HEK293T (cell line): ENCODE results near the gene ITGAX.

ENCODE experiments used
- CTCF ChIA-PET: fragments of 350-600 bp; formaldehyde crosslinking; extraction: SDS; loops from one replicate; lab custom pipeline; 2021; ENCODE audit warnings: antibody characterized with exemption, inconsistent platforms; lab: Yijun Ruan, JAX
- POLR2A ChIA-PET: fragments of 350-600 bp; formaldehyde crosslinking; extraction: SDS; loops from one replicate; lab custom pipeline; 2020; ENCODE audit warnings: antibody characterized with exemption, inconsistent platforms; lab: Yijun Ruan, JAX
- DNase-seq: peaks from one replicate; pipeline ENCODE4 v3.0.0; 2012; ENCODE audit warnings: mixed read lengths; ENCODE audit errors: extremely low spot score
- ARNT ChIP-seq: fragments of 450-650 bp; IDR thresholded peaks from 2 replicates; pipeline ENCODE4 v1.6.1; 2017; ENCODE audit warnings: mild to moderate bottlenecking
- BHLHE40 ChIP-seq: fragments of 450-650 bp; IDR thresholded peaks from 2 replicates; pipeline ENCODE4 v1.6.1; 2016; ENCODE audit warnings: mild to moderate bottlenecking, moderate library complexity, borderline replicate concordance
- CTBP1 ChIP-seq: fragments of 450-650 bp; IDR thresholded peaks from 2 replicates; pipeline ENCODE4 v1.6.1; 2016; ENCODE audit warnings: borderline replicate concordance
- ELF4 ChIP-seq: fragments of 450-650 bp; IDR thresholded peaks from 2 replicates; pipeline ENCODE4 v1.6.1; 2017; ENCODE audit warnings: antibody characterized with exemption
- FOXA1 ChIP-seq: fragments of 450-650 bp; IDR thresholded peaks from 2 replicates; pipeline ENCODE4 v1.6.1; 2016; ENCODE audit warnings: mild to moderate bottlenecking
- FOXK2 ChIP-seq: fragments of 450-650 bp; IDR thresholded peaks from 2 replicates; pipeline ENCODE4 v1.6.1; 2016; ENCODE audit warnings: mild to moderate bottlenecking
- FOXM1 ChIP-seq: fragments of 450-650 bp; IDR thresholded peaks from 2 replicates; pipeline ENCODE4 v1.6.1; 2017; ENCODE audit warnings: mild to moderate bottlenecking, borderline replicate concordance
- HDGF ChIP-seq: fragments of 450-650 bp; IDR thresholded peaks from 2 replicates; pipeline ENCODE4 v1.6.1; 2017; ENCODE audit warnings: antibody characterized with exemption, borderline replicate concordance
- L3MBTL2 ChIP-seq: fragments of 450-650 bp; conservative IDR thresholded peaks from 2 replicates; pipeline ENCODE4 v1.6.1; 2016; ENCODE audit warnings: mild to moderate bottlenecking
- LEF1 ChIP-seq: fragments of 450-650 bp; IDR thresholded peaks from 2 replicates; pipeline ENCODE4 v1.6.1; 2017; ENCODE audit warnings: mild to moderate bottlenecking, borderline replicate concordance
- NFRKB ChIP-seq: fragments of 450-650 bp; IDR thresholded peaks from 2 replicates; pipeline ENCODE4 v1.6.1; 2016; ENCODE audit warnings: mild to moderate bottlenecking, moderate library complexity
- PKNOX1 ChIP-seq: fragments of 450-650 bp; IDR thresholded peaks from 2 replicates; pipeline ENCODE4 v1.6.1; 2016
- SP1 ChIP-seq: fragments of 450-650 bp; IDR thresholded peaks from 2 replicates; pipeline ENCODE4 v1.6.1; 2017
- SUZ12 ChIP-seq: fragments of 450-650 bp; IDR thresholded peaks from 2 replicates; pipeline ENCODE4 v1.6.1; 2016; ENCODE audit warnings: mild to moderate bottlenecking
- TARDBP ChIP-seq: fragments of 450-650 bp; IDR thresholded peaks from 2 replicates; pipeline ENCODE4 v1.6.1; 2016
- ZNF384 ChIP-seq: fragments of 450-650 bp; IDR thresholded peaks from 2 replicates; pipeline ENCODE4 v1.6.1; 2016

Gene ITGAX

GRCh38 chr16:31376705-31377104, 21.7 kb downstream of the ITGAX start:
- CTCF ChIA-PET, result no interaction called here

DNA sequence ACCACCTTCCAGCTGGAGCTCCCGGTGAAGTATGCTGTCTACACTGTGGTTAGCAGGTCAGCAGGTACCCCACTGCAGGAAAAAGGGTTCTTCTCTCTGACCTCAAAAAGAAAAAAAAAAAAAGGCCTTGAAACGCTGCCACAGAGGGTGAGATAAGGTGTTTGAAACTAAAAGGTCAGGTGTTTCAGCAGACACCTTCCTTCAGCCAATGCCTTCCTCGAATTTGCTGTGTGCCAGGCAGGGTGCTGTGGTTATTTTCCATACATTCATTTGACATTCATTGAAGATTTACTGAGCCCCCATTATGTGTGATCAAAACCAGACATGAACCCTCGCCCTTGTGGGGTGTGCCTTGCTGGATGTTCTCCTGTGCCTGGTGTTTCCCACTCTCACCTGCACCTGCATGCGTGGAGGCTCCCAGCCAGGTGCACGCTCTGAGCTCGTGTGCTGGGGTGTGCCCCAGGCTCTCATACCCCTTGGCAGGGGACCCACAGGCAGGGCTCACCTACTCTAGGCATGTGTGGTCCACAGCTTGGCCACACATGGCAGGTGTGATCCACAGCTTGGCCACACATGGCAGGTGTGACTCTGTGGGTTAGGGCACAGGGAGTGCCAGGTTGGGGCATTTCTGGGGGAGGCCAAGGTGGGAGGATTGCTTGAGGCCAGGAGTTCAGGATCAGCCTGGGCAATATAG, 22.4 kb downstream of the ITGAX start:
- CTCF ChIA-PET, result no interaction called here
- no peak for TF ChIP-seq ARNT
- no peak for TF ChIP-seq ELF4
- no peak for TF ChIP-seq NFRKB
- TF ChIP-seq TARDBP, result no peak
- no peak for TF ChIP-seq L3MBTL2
- no peak for TF ChIP-seq SP1
- TF ChIP-seq SUZ12, result no peak
- no peak for TF ChIP-seq FOXK2
- TF ChIP-seq ZNF384, result no peak
- no peak for TF ChIP-seq HDGF
- no peak for TF ChIP-seq CTBP1
- TF ChIP-seq FOXM1, result no peak
- no peak for TF ChIP-seq LEF1
- TF ChIP-seq FOXA1, result no peak
- TF ChIP-seq PKNOX1, result no peak
- DNase-seq, result no peak
- POLR2A ChIA-PET, result no interaction called here

More at GRCh38 chr16:31376705-31377104, 21.7 kb downstream of the ITGAX start:
- POLR2A ChIA-PET, result no interaction called here
- DNase-seq, result no peak
- TF ChIP-seq TARDBP, result no peak
- no peak for TF ChIP-seq L3MBTL2
- TF ChIP-seq LEF1, result no peak
- TF ChIP-seq FOXK2, result no peak
- no peak for TF ChIP-seq ELF4
- TF ChIP-seq SP1, result no peak
- no peak for TF ChIP-seq FOXA1
- no peak for TF ChIP-seq ZNF384
- no peak for TF ChIP-seq CTBP1
- no peak for TF ChIP-seq BHLHE40
- TF ChIP-seq SUZ12, result no peak
- TF ChIP-seq ARNT, result no peak
- no peak for TF ChIP-seq PKNOX1
- TF ChIP-seq HDGF, result no peak
- no peak for TF ChIP-seq FOXM1
- TF ChIP-seq NFRKB, result no peak

- TF ChIP-seq NFRKB (no peak), PKNOX1 (no peak)
- no peak for DNase-seq
- POLR2A ChIA-PET, result interaction anchor here (0.6 kb wide), 1 partner anchor 622 kb away, joined by 3 read pairs; no protein-coding TSS in a partner anchor
- CTCF ChIA-PET, result no interaction called here
Observed at GRCh38 chr16:31380201-31380600, 25.2 kb downstream of the ITGAX start.

DNA sequence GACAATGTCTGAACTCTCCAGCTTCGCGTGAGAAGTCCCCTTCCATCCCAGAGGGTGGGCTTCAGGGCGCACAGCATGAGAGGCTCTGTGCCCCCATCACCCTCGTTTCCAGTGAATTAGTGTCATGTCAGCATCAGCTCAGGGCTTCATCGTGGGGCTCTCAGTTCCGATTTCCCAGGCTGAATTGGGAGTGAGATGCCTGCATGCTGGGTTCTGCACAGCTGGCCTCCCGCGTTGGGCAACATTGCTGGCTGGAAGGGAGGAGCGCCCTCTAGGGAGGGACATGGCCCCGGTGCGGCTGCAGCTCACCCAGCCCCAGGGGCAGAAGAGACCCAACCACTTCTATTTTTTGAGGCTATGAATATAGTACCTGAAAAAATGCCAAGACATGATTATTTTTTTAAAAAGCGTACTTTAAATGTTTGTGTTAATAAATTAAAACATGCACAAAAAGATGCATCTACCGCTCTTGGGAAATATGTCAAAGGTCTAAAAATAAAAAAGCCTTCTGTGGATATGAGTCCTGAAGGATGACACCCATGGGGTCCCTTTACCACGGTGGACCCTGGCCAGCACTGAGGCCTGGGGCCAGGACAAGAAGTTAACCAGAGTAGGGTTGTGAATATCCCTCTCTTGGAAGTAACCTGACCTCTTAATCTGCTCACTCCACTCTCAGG, 27.6 kb downstream of the ITGAX start:
- POLR2A ChIA-PET, result no interaction called here
- peak; percentile 85 for DNase-seq
- TF ChIP-seq LEF1 (no peak), FOXK2 (no peak), SP1 (no peak), ELF4 (no peak), SUZ12 (no peak), ARNT (no peak), TARDBP (no peak), BHLHE40 (no peak), CTBP1 (no peak), ZNF384 (no peak), PKNOX1 (no peak), FOXM1 (no peak), L3MBTL2 (no peak)
- CTCF ChIA-PET, result interaction anchor here (0.6 to 1.0 kb wide), 3 partner anchors 10 to 398 kb away, joined by 3 read pairs; partner anchors contain the start of gene HSD3B7

GRCh38 chr16:31385680-31386079, 30.7 kb downstream of the ITGAX start:
- DNase-seq, result no peak
- CTCF ChIA-PET, result interaction anchor here (1.2 kb wide), 1 partner anchor 57 kb away, joined by 3 read pairs; the partner anchor contains the start of gene ZNF843
- POLR2A ChIA-PET, result no interaction called here
- no peak for TF ChIP-seq ARNT
- TF ChIP-seq FOXM1, result no peak
- TF ChIP-seq NFRKB, result no peak
- no peak for TF ChIP-seq TARDBP
- no peak for TF ChIP-seq FOXA1
- TF ChIP-seq BHLHE40, result no peak
- no peak for TF ChIP-seq HDGF
- no peak for TF ChIP-seq ELF4
- no peak for TF ChIP-seq PKNOX1
- no peak for TF ChIP-seq SUZ12
- TF ChIP-seq FOXK2, result no peak
- TF ChIP-seq ZNF384, result no peak
- no peak for TF ChIP-seq LEF1
- no peak for TF ChIP-seq SP1
